ENCODE measurements around the gene RETSAT. TPM values are rescaled to one million over a fixed set of nuclear protein-coding genes. Genes with fewer than 3 reads are reported as not detected.

Gene RETSAT
- total and polyA plus RNA-seq, 7 donors: 26.5 to 112 (median 36.5) TPM

DNA sequence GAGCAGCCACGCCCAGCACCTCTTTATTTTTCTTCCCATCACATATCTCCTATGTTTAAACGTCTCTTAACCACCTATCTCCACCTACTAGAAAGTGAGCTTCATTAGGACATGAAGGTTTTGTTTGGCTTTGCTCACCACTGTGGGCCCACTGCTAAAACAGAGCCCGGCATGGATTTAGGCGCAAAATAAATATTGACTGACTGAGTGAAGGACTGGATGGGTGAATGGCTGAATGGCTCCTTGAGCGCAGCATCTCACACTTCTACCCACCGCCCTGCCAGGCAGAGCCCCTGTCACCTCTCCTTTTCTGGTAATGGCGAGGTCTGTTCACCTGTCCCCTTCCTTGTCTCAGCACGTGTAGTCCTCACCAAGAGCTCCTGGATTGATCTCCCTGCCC is 45.7 kb upstream of the RETSAT start:
- peaks cover 0 to 7% (median 0%) of the 10 kb centered on the region in 4 donors for H3K36me3 ChIP-seq
- no peak overlapping the region for H3K4me3 ChIP-seq
- peak; percentile 38 for DNase-seq
- H3K9me3 ChIP-seq: no peaks in the 10 kb centered on the region
- no peaks in the 10 kb centered on the region for H3K27me3 ChIP-seq
- intact Hi-C loops (cut with DNase I): no loop called here
- no peak for TF ChIP-seq POLR2A (IDR thresholded peaks at IDR 0.05)
- TF ChIP-seq EP300 (IDR thresholded peaks at IDR 0.05): no peak
- TF ChIP-seq, protein P1, sequence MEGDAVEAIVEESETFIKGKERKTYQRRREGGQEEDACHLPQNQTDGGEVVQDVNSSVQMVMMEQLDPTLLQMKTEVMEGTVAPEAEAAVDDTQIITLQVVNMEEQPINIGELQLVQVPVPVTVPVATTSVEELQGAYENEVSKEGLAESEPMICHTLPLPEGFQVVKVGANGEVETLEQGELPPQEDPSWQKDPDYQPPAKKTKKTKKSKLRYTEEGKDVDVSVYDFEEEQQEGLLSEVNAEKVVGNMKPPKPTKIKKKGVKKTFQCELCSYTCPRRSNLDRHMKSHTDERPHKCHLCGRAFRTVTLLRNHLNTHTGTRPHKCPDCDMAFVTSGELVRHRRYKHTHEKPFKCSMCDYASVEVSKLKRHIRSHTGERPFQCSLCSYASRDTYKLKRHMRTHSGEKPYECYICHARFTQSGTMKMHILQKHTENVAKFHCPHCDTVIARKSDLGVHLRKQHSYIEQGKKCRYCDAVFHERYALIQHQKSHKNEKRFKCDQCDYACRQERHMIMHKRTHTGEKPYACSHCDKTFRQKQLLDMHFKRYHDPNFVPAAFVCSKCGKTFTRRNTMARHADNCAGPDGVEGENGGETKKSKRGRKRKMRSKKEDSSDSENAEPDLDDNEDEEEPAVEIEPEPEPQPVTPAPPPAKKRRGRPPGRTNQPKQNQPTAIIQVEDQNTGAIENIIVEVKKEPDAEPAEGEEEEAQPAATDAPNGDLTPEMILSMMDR (IDR thresholded peaks at IDR 0.05): no peak
- no peak for TF ChIP-seq POLR2AphosphoS5 (IDR thresholded peaks at IDR 0.05)
- WGBS, 2 donors: 94 to 95% methylated on average over 8 of the region's 8 CpGs
- peak overlapping the region in 1 of 4 donors; percentile 16 for H3K27ac ChIP-seq
- peaks cover 0 to 27% (median 17%) of the 10 kb centered on the region in 4 donors for H3K4me1 ChIP-seq

DNA sequence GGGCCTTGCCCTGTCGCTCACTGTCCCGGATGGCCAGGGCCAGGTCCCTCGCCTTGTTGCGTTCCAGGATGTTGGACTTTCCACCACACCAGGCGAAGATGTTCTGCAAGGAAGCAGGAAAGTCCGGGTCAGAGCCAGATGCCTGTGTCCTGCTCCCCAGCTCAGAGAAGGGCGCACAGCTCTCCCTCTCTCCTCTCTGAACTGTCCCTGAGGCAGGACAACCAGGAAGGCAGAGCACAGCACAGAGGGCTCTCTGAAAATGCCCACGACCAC is 44.8 kb upstream of the RETSAT start:
- Histone ChIP-seq H3K36me3 (peaks cover 0 to 13% (median 0%) of the 10 kb centered on the region in 4 donors), H3K27me3 (no peaks in the 10 kb centered on the region), H3K27ac (no peak overlapping the region), H3K4me3 (no peak overlapping the region), H3K9me3 (no peaks in the 10 kb centered on the region), H3K4me1 (peaks cover 0 to 27% (median 17%) of the 10 kb centered on the region in 4 donors)
- peak; percentile 57 for DNase-seq
- WGBS, 2 donors: 94 to 95% methylated on average over 8 of the region's 8 CpGs
- intact Hi-C loops (cut with DNase I): no loop called here
- TF ChIP-seq POLR2AphosphoS5 (IDR thresholded peaks at IDR 0.05): no peak
- TF ChIP-seq, protein P1 (IDR thresholded peaks at IDR 0.05): no peak
- no peak for TF ChIP-seq POLR2A (IDR thresholded peaks at IDR 0.05)
- TF ChIP-seq EP300 (IDR thresholded peaks at IDR 0.05): no peak

DNA sequence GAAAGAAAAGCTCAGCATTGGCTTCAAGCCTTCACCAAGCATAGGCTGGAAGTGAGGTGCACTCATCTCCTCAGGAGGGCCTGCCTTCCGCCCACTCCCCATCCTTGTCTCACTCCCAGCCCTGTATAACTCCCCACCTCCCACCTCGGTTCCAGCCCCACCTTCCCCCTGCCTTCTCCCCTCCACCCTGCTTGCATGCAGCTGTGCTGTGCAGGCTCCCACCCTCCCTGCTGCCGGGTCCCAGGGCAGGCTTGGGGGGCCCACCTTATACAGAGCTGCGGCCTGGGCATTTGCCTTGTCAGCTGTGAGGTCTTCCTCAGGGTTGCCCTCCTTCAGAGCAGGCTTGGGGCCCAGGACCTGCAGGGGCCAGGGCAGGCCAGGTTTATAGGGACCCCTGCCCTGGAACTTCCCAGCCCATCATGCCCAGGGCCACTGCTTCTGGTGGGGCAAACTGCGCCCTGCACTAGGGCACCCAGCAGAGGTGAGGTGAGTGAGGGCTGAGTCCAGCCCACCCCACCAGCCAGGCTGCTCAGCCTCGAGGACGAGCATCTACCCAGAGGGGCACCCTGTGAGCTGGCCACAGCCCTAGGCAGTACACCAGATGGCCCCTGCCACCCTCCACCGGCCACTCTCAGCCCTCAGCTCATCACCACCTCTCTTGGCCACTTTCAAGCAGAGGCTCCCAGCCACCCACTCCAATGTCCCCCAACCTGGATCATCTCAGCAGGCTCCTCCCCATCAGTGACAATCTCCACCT is 44.3 kb upstream of the RETSAT start:
- no peak for TF ChIP-seq POLR2AphosphoS5 (IDR thresholded peaks at IDR 0.05)
- TF ChIP-seq, protein P1 (IDR thresholded peaks at IDR 0.05): no peak
- no peak for TF ChIP-seq POLR2A (IDR thresholded peaks at IDR 0.05)
- TF ChIP-seq EP300 (IDR thresholded peaks at IDR 0.05): no peak
- H3K36me3 ChIP-seq: peaks cover 0 to 13% (median 0%) of the 10 kb centered on the region in 4 donors
- H3K4me1 ChIP-seq: peaks cover 0 to 27% (median 17%) of the 10 kb centered on the region in 4 donors
- intact Hi-C loops (cut with DNase I): no loop called here
- DNase-seq: peak; percentile 39
- no peaks in the 10 kb centered on the region for H3K27me3 ChIP-seq
- no peak overlapping the region for H3K4me3 ChIP-seq
- no peaks in the 10 kb centered on the region for H3K9me3 ChIP-seq
- 92 to 94% methylated on average over 8 of the region's 8 CpGs for WGBS, 2 donors
- peak overlapping the region in 1 of 4 donors; percentile 35 for H3K27ac ChIP-seq

DNA sequence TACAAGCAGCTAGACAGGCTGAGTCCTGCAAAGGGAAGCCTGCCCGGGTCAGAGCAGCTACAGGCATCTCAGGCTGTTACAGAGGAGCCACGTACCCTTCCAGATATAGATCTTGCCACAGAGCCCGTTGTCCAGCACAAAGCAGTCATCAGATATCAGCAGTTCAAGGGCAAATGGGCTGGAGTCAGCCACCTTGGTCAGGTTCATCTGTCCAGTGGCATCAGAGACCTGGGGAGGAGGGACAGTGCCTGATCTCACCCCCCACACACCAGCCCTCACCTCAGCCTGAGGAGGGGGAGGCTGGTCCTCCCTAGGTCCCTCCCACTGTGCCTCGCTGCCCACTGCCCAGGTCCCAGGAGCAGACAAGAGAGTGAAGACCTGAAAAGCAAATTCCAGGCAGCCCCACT is 43.6 kb upstream of the RETSAT start:
- Histone ChIP-seq H3K4me3 (no peak overlapping the region), H3K27ac (peak overlapping the region in 3 of 4 donors; percentile 35 to 75 (median 72)), H3K4me1 (peaks cover 0 to 27% (median 17%) of the 10 kb centered on the region in 4 donors), H3K27me3 (no peaks in the 10 kb centered on the region), H3K9me3 (no peaks in the 10 kb centered on the region), H3K36me3 (peaks cover 0 to 13% (median 0%) of the 10 kb centered on the region in 4 donors)
- peak; percentile 33 for DNase-seq
- WGBS, 2 donors: 91 to 92% methylated on average over 4 of the region's 4 CpGs
- TF ChIP-seq, protein P1 (IDR thresholded peaks at IDR 0.05): no peak
- TF ChIP-seq POLR2A (IDR thresholded peaks at IDR 0.05) (no peak), POLR2AphosphoS5 (IDR thresholded peaks at IDR 0.05) (no peak), EP300 (IDR thresholded peaks at IDR 0.05) (no peak)
- intact Hi-C loops (cut with DNase I): no loop called here

All from sigmoid colon (tissue), 7 donors.